ENCODE results near the gene PRICKLE4. TPM values are rescaled to one million over a fixed set of nuclear protein-coding genes. Genes with fewer than 3 reads are reported as not detected.

The PRICKLE4 gene
- total and polyA plus RNA-seq, 2 of the 8 experiments (the other 6 are each of a cell fraction or from before 2014, with no cell fraction given) = 0.32 to 1.4 TPM

DNA sequence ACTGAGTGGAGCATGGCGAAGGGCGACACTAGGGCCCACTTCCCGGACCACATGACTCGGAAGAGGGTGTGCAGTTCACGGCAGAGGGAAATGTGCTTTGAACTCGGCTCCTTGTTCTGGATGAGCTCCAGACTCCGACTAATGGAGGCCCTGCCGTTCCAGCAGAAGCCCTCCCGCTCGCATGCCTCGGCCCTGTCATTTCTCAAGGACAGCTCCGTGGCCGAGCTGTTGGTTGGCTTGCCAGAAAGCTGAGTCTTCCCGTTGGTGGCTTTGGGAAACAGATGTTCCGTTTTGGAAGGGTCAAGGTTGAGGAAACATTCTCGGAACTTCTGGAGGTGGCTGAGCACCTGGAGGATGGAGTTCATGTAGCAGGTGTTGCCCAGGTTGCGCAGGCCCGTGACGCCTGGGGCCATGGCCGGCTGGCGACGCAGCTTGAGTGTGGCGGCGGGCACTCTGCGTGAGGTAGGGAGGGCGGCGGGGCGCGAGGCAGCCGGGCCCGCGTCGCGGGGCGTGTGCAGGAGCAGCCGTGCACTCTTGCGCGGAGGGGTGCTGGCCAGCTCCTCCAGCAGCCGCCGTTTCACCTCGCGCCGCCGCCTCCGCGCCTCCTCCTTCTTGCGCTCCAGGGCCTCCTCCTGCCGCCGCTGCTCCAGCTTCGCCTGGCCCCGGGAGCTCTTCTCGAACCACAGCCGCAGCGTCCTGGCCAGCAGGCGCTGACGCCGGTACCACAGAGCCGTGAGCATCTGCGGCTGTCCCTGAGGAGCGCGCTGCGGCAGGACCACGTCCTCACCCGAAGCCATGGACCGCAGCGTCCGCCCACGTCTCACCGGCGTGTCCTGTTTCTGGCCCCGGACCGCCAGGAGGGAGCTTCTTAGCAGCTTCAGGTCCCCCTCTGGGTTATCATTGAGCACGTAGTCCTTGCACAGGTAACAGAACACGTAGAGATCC is 25.5 kb downstream of the PRICKLE4 start:
- ChIA-PET POLR2A (ENCODE audit: partially characterized antibody) (interaction anchor here (1.2 to 3.1 kb wide), 3 partner anchors 15 to 18 kb away, joined by 4 to 8 read pairs (median 4); partner anchors contain the start of gene TOMM6), CTCF (ENCODE audit: partially characterized antibody) (interaction anchor here (0.6 to 1.6 kb wide), 8 partner anchors 8 to 298 kb away, joined by 3 to 6 read pairs (median 3); partner anchors contain the start of gene TOMM6)
- Histone ChIP-seq H3K4me1 (replicated peaks in 1 of 4; ENCODE audit: control insufficient read depth in 3 of 4, insufficient read depth in 4 of 4, low read length in 3 of 4) (no peaks in the 10 kb centered on the region), H2BK15ac (ENCODE audit: low read length) (no peak overlapping the region), H4K20me1 (replicated peaks in 1 of 2; ENCODE audit: control insufficient read depth in 1 of 2, insufficient read depth in 2 of 2, low read length in 2 of 2) (peaks cover 0 to 5% of the 10 kb centered on the region in 2 experiments), H3K56ac (replicated peaks; ENCODE audit: insufficient read length, low read depth, low read length) (no peak overlapping the region), H2BK5ac (ENCODE audit: low read depth, low read length) (no peak overlapping the region), H4K91ac (replicated peaks; ENCODE audit: insufficient read length, low read length) (no peak overlapping the region), H4K8ac (ENCODE audit: extremely low read depth, insufficient read depth, low read length) (no peak overlapping the region; the same call in 1 of the 2 replicates), H2AFZ (ENCODE audit: low read length) (no peak overlapping the region), H3K4ac (replicated peaks; ENCODE audit: insufficient read length, low read depth, low read length) (no peak overlapping the region), H3K23me2 (ENCODE audit: low read depth, low read length) (no peaks in the 10 kb centered on the region), H3K4me3 (ENCODE audit: extremely low read depth in 1 of 4, insufficient read depth in 2 of 4, low read depth in 3 of 4, low read length in 4 of 4) (no peak overlapping the region), H3K9ac (replicated peaks in 1 of 4; ENCODE audit: extremely low read depth in 1 of 4, low read depth in 3 of 4, low read length in 3 of 4) (no peak overlapping the region), H3K9me3 (ENCODE audit: insufficient read depth in 2 of 2, low read depth in 1 of 2, low read length in 1 of 2) (no peaks in the 10 kb centered on the region), H3K4me2 (ENCODE audit: insufficient read depth in 1 of 2, low read depth in 2 of 2, low read length in 2 of 2) (no peak overlapping the region), H2BK120ac (replicated peaks; ENCODE audit: low read depth, low read length) (no peak overlapping the region), H3K27me3 (replicated peaks in 1 of 4; ENCODE audit: control insufficient read depth in 3 of 4, extremely low read depth in 1 of 4, insufficient read depth in 3 of 4, low read length in 3 of 4) (no peaks in the 10 kb centered on the region), H3K79me2 (ENCODE audit: control insufficient read depth in 1 of 2, insufficient read depth in 2 of 2, low read length in 2 of 2) (no peaks in the 10 kb centered on the region), H2BK12ac (ENCODE audit: low read depth, low read length) (no peak overlapping the region), H2AK5ac (ENCODE audit: low read depth, low read length) (no peak overlapping the region), H3K79me1 (ENCODE audit: low read depth, low read length) (no peaks in the 10 kb centered on the region), H3K14ac (ENCODE audit: insufficient read length) (no peak overlapping the region), H4K5ac (ENCODE audit: insufficient read length, low read depth, low read length) (no peak overlapping the region), H3K36me3 (ENCODE audit: control insufficient read depth in 2 of 4, insufficient read depth in 4 of 4, low read length in 3 of 4) (peaks cover 0 to 17% (median 5%) of the 10 kb centered on the region in 4 experiments; a peak in 4 of 8 replicates), H3K18ac (ENCODE audit: extremely low read depth, low read length) (no peak overlapping the region), H3K27ac (ENCODE audit: low read depth, low read length) (no peak overlapping the region), H2BK20ac (ENCODE audit: low read length) (no peak overlapping the region), H3K23ac (ENCODE audit: insufficient read length) (no peak overlapping the region)
- WGBS, 2 experiments (ENCODE audit: extremely low coverage in 1 of 2, insufficient coverage in 1 of 2, insufficient read length in 1 of 2, insufficient replicate concordance in 2 of 2, low coverage in 1 of 2, low lambda C conversion rate in 2 of 2, missing lambda C conversion rate in 1 of 2) = 96% methylated on average over 72 of the region's 74 CpGs; no CpG with 5 or more reads in 1 of the 2 experiments
- DNase-seq (ENCODE audit: low read depth in 1 of 2, low spot score in 2 of 2) (no peak), FAIRE-seq (no peak)
- TF ChIP-seq BACH1 (IDR thresholded peaks at IDR 0.05; ENCODE audit: low read length) (no peak), TAF1 (IDR thresholded peaks at IDR 0.05; ENCODE audit: low read depth, low read length) (no peak), KDM4A (IDR thresholded peaks at IDR 0.05; ENCODE audit: low read depth, low read length, severe bottlenecking) (no peak), RFX5 (IDR thresholded peaks at IDR 0.05; ENCODE audit: borderline replicate concordance, low read depth, low read length) (no peak), MAX (IDR thresholded peaks at IDR 0.05) (no peak)
